Testis (tissue), 3 donors: Measurements from ENCODE around the gene KRTAP2-3. TPM values are rescaled to one million over a fixed set of nuclear protein-coding genes. Genes with fewer than 3 reads are reported as not detected.
"Not testable (repeated sequence)": the region's sequence is repeated elsewhere in the genome, so short reads cannot be mapped to it uniquely, and the experiment has no call there.

Experiments used
- DNase-seq: peaks from one replicate; pipeline ENCODE4 v3.0.0-alpha.2; 2019
- H3K27ac ChIP-seq, 2 donors: fragments of 200-600 bp; sonication (generic); one replicate each; pipeline ENCODE4 v1.5.1; 2019
- H3K27me3 ChIP-seq: fragments of 200-600 bp; sonication (generic); one replicate; pipeline ENCODE4 v1.5.1; 2019
- H3K36me3 ChIP-seq: fragments of 200-600 bp; sonication (generic); one replicate; pipeline ENCODE4 v1.5.1; 2017; ENCODE audit warnings: low read depth; ENCODE audit errors: missing control alignments
- H3K4me1 ChIP-seq: fragments of 200-600 bp; sonication (generic); one replicate; pipeline ENCODE4 v1.5.1; 2019
- H3K4me3 ChIP-seq, 2 donors: fragments of 200-600 bp; sonication (generic); one replicate each; pipeline ENCODE4 v1.5.1; 2017 to 2019
- H3K9me3 ChIP-seq: fragments of 200-600 bp; sonication (generic); one replicate; pipeline ENCODE4 v1.5.1; 2017
- CTCF ChIP-seq, 3 experiments: fragments of 450-650 bp in 2 of 3; fragments of 200-600 bp in 1 of 3; sonication (generic) in 1 of 3; IDR thresholded peaks; one replicate each; pipeline ENCODE4 v1.5.1; 2016 to 2019; ENCODE audit warnings: antibody characterized with exemption in 3 of 3, mild to moderate bottlenecking in 2 of 3, moderate library complexity in 1 of 3
- POLR2A ChIP-seq: fragments of 450-650 bp; IDR thresholded peaks from one replicate; pipeline ENCODE4 v1.6.1; 2017; ENCODE audit warnings: antibody characterized with exemption, mild to moderate bottlenecking, moderate library complexity
- WGBS, 2 donors: methylation state at CpG; one replicate each; pipeline ENCODE4 v1.1.5; 2018; 5-methylcytosine and 5-hydroxymethylcytosine counted together
- intact Hi-C: fragments of 100-400 bp; cut with DNase I; formaldehyde crosslinking; loops from one replicate; pipeline ENCODE4 v1.15.1; 2023; ENCODE audit warnings: low total_unique reads
- polyA plus RNA-seq: library from polyadenylated mRNA; stranded (reverse); fragments of 350-450 nt; fragmentation: Illumina TruSeq; extraction: RNeasy Lipid Tissue Mini Kit (QIAGEN cat#74804); gene quantifications from one replicate; pipeline ENCODE4 v1.2.3, GENCODE V29; 2014; ENCODE audit warnings: low read depth, low replicate concordance; ENCODE audit not compliant: insufficient read depth
- total RNA-seq, 2 donors: library from RNA; depleted of rRNA; stranded (reverse); fragments of >200 nt; gene quantifications; one replicate each; pipeline ENCODE4 v1.2.3, GENCODE V29; 2016

KRTAP2-3 gene
- total and polyA plus RNA-seq, 3 donors from 2014 or later, result not detected

GRCh38 chr17:41063449-41063848 is 3.5 kb upstream of the KRTAP2-3 start:
- Histone ChIP-seq H3K4me3 (no peak overlapping the region), H3K9me3 (no peaks in the 10 kb centered on the region), H3K27ac (no peak overlapping the region), H3K4me1 (no peaks in the 10 kb centered on the region), H3K36me3 (no peaks in the 10 kb centered on the region), H3K27me3 (no peaks in the 10 kb centered on the region)
- no peak for DNase-seq
- WGBS, 2 donors, result 85 to 88% methylated on average over 4 of the region's 4 CpGs
- intact Hi-C loops, result no loop called here
- TF ChIP-seq CTCF (IDR thresholded peaks at IDR 0.05) (no peak), POLR2A (no peak)

- no peak for DNase-seq
- no peak for TF ChIP-seq POLR2A
- no peak for TF ChIP-seq CTCF (IDR thresholded peaks at IDR 0.05)
- H3K27me3 ChIP-seq, result no peaks in the 10 kb centered on the region
- H3K36me3 ChIP-seq, result no peaks in the 10 kb centered on the region
- 48 to 51% methylated on average over 1 of the region's 1 CpG for WGBS, 2 donors
- peak overlapping the region in 1 of 2 donors; percentile 41 for H3K27ac ChIP-seq
- H3K9me3 ChIP-seq, result no peaks in the 10 kb centered on the region
- H3K4me3 ChIP-seq, result no peak overlapping the region
- intact Hi-C loops, result no loop called here
- H3K4me1 ChIP-seq, result no peaks in the 10 kb centered on the region
Measured at GRCh38 chr17:41061964-41062363, 2.0 kb upstream of the KRTAP2-3 start.

GRCh38 chr17:41059276-41060051 is 450 bp downstream of the KRTAP2-3 start:
- 24 to 44% methylated on average over 8 to 9 of the region's 31 CpGs for WGBS, 2 donors

GRCh38 chr17:41058741-41059140 is 1.2 kb downstream of the KRTAP2-3 start:
- TF ChIP-seq POLR2A, result no peak
- no peak for TF ChIP-seq CTCF (IDR thresholded peaks at IDR 0.05)
- Histone ChIP-seq H3K36me3 (no peaks in the 10 kb centered on the region), H3K4me1 (no peaks in the 10 kb centered on the region), H3K27me3 (no peaks in the 10 kb centered on the region), H3K27ac (no peak overlapping the region), H3K9me3 (no peaks in the 10 kb centered on the region), H3K4me3 (no peak overlapping the region)
- WGBS, 2 donors, result 83 to 96% methylated on average over 5 of the region's 5 CpGs
- no peak for DNase-seq
- intact Hi-C loops, result no loop called here

More at GRCh38 chr17:41059276-41060051, 450 bp downstream of the KRTAP2-3 start:
- intact Hi-C loops, H3K27me3 ChIP-seq, H3K27ac ChIP-seq, H3K9me3 ChIP-seq, H3K36me3 ChIP-seq, DNase-seq, H3K4me3 ChIP-seq, H3K4me1 ChIP-seq: not testable (repeated sequence)

- Histone ChIP-seq H3K4me3 (no peak overlapping the region), H3K9me3 (no peaks in the 10 kb centered on the region), H3K27me3 (no peaks in the 10 kb centered on the region), H3K36me3 (no peaks in the 10 kb centered on the region), H3K4me1 (no peaks in the 10 kb centered on the region), H3K27ac (no peak overlapping the region)
- 84 to 97% methylated on average over 1 of the region's 1 CpG for WGBS, 2 donors
- no peak for TF ChIP-seq POLR2A
- intact Hi-C loops, result no loop called here
- no peak for DNase-seq
Measured at GRCh38 chr17:41057547-41057946, 2.4 kb downstream of the KRTAP2-3 start.

GRCh38 chr17:41055130-41055529 is 4.8 kb downstream of the KRTAP2-3 start, which contains the start of gene KRTAP2-2:
Gene KRTAP2-2 (minus strand): TSS chr17:41055230. CDS start chr17:41055211, 19 bp downstream.
- DNase-seq, H3K36me3 ChIP-seq, H3K9me3 ChIP-seq, H3K27me3 ChIP-seq, intact Hi-C loops, H3K4me3 ChIP-seq, H3K27ac ChIP-seq, H3K4me1 ChIP-seq: not testable (repeated sequence)
- whole genome bisulfite sequencing, 2 donors, result 27 to 34% methylated on average over 1 to 3 of the region's 6 CpGs

- intact Hi-C loops, H3K9me3 ChIP-seq, H3K4me1 ChIP-seq, H3K27me3 ChIP-seq, H3K36me3 ChIP-seq, DNase-seq, H3K27ac ChIP-seq, H3K4me3 ChIP-seq: not testable (repeated sequence)
- 56 to 77% methylated on average over 2 to 7 of the region's 9 CpGs for WGBS, 2 donors
Measured at GRCh38 chr17:41054556-41054955, 5.4 kb downstream of the KRTAP2-3 start.
